Measurements from ENCODE around the gene SLC35F4. TPM values are rescaled to one million over a fixed set of nuclear protein-coding genes. Genes with fewer than 3 reads are reported as not detected.
A peak's percentile ranks its signal among the peaks of the same experiment; 100 is the strongest.

SLC35F4 gene
- total and polyA plus RNA-seq, 2 donors (not counting 3 experiments of a cell fraction or from before 2014, with no cell fraction given): not detected

DNA sequence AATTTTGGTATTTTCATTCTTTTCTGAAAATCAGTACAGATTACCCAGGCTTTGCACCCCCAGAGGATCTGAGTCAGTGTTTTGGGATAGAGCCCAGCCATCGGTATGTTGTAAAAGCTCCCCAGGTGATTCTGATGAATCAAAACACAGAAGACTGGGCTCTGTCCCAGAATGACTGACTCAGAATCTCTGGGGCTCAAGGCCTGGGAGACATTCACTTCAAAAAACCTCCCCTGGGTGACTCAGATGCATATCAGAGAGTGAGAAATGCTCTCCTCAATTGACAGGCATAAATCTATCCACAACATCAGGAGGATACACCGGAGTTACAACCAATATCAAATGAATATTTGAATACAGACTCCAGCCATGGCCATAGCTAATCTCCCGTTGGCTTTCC lies 32.6 kb downstream of the SLC35F4 start:
- Histone ChIP-seq H3K9me1 (replicated peaks; ENCODE audit: control insufficient read depth, extremely low read depth, insufficient read depth, low read length) (no peaks in the 10 kb centered on the region), H3K4me1 (ENCODE audit: control insufficient read depth, extremely low read depth, insufficient read depth, low read length) (no peaks in the 10 kb centered on the region), H3K27me3 (ENCODE audit: control insufficient read depth in 2 of 2, insufficient read depth in 2 of 2, low read length in 2 of 2) (peaks cover 0 to 2% of the 10 kb centered on the region in 2 experiments), H3K36me3 (ENCODE audit: control insufficient read depth in 2 of 2, extremely low read depth in 1 of 2, insufficient read depth in 2 of 2, low read length in 2 of 2) (no peaks in the 10 kb centered on the region), H3K79me2 (ENCODE audit: control insufficient read depth, insufficient read depth, low read length) (no peaks in the 10 kb centered on the region), H2AFZ (ENCODE audit: low read depth, low read length) (no peak overlapping the region), H3K9me3 (replicated peaks; ENCODE audit: control insufficient read depth, insufficient read depth, low read length) (no peaks in the 10 kb centered on the region), H3K27ac (ENCODE audit: insufficient read depth, low read depth, low read length) (no peak overlapping the region), H4K20me1 (replicated peaks; ENCODE audit: control insufficient read depth, extremely low read depth, insufficient read depth, low read length) (no peaks in the 10 kb centered on the region), H3K4me3 (replicated peaks in 1 of 3; ENCODE audit: insufficient read depth in 1 of 3, low read depth in 1 of 3, low read length in 3 of 3) (no peak overlapping the region), H3K9ac (replicated peaks; ENCODE audit: extremely low read depth, insufficient read depth, low read length) (no peak overlapping the region), H3K4me2 (ENCODE audit: insufficient read depth, low read length) (no peak overlapping the region)
- ChIA-PET CTCF (no interaction called here), POLR2A (no interaction called here)
- DNase-seq (ENCODE audit: low read depth, low spot score) (no peak), FAIRE-seq (no peak)
- intact Hi-C loops (cut with micrococcal nuclease) (no loop called here), dilution Hi-C loops (cut with MboI; ENCODE audit: extremely low pct_ligation_motif_present, low sequenced_read_pairs) (no loop called here)
- TF ChIP-seq JUN (IDR thresholded peaks at IDR 0.05; ENCODE audit: borderline replicate concordance, insufficient read depth, insufficient read length, low read depth) (no peak), MYC (IDR thresholded peaks at IDR 0.05; ENCODE audit: low read depth, low read length) (no peak), FOS (IDR thresholded peaks at IDR 0.05; ENCODE audit: borderline replicate concordance, insufficient read depth, low read length) (peak; percentile 12)
- TF ChIP-seq, protein P1, sequence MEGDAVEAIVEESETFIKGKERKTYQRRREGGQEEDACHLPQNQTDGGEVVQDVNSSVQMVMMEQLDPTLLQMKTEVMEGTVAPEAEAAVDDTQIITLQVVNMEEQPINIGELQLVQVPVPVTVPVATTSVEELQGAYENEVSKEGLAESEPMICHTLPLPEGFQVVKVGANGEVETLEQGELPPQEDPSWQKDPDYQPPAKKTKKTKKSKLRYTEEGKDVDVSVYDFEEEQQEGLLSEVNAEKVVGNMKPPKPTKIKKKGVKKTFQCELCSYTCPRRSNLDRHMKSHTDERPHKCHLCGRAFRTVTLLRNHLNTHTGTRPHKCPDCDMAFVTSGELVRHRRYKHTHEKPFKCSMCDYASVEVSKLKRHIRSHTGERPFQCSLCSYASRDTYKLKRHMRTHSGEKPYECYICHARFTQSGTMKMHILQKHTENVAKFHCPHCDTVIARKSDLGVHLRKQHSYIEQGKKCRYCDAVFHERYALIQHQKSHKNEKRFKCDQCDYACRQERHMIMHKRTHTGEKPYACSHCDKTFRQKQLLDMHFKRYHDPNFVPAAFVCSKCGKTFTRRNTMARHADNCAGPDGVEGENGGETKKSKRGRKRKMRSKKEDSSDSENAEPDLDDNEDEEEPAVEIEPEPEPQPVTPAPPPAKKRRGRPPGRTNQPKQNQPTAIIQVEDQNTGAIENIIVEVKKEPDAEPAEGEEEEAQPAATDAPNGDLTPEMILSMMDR (IDR thresholded peaks at IDR 0.05; ENCODE audit: extremely low read depth in 1 of 2, insufficient read depth in 1 of 2, low read depth in 1 of 2, low read length in 2 of 2): no peak
- no TSS peak for BruUV-seq (replicated peaks)

DNA sequence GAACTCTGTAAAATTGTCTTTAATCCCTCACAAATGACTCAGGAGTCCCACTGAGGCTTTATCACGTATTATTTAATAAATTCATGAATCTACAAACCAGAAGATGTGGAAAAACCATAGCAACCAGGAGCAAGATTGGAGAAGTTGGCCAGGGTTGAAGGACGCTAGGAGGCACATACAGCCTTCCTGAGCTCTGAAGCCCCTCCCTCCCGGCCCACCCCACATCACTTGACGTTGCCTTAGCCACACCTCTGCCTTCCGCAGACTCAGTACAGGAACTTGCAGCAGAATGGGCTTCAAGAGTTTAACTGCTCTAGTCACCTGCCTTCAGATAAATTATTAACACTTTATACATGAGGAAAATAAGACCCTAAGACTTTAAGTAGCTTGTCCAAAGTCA lies 33.9 kb downstream of the SLC35F4 start:
- no peaks in the 10 kb centered on the region for H3K9me1 ChIP-seq (replicated peaks; ENCODE audit: control insufficient read depth, extremely low read depth, insufficient read depth, low read length)
- DNase-seq (ENCODE audit: low read depth, low spot score): no peak
- no peaks in the 10 kb centered on the region for H4K20me1 ChIP-seq (replicated peaks; ENCODE audit: control insufficient read depth, extremely low read depth, insufficient read depth, low read length)
- H3K4me1 ChIP-seq (ENCODE audit: control insufficient read depth, extremely low read depth, insufficient read depth, low read length): no peaks in the 10 kb centered on the region
- no peak overlapping the region for H3K27ac ChIP-seq (ENCODE audit: insufficient read depth, low read depth, low read length)
- H3K4me3 ChIP-seq (replicated peaks in 1 of 3; ENCODE audit: insufficient read depth in 1 of 3, low read depth in 1 of 3, low read length in 3 of 3): no peak overlapping the region
- H3K9me3 ChIP-seq (replicated peaks; ENCODE audit: control insufficient read depth, insufficient read depth, low read length): no peaks in the 10 kb centered on the region
- ChIA-PET CTCF (no interaction called here), POLR2A (no interaction called here)
- H3K4me2 ChIP-seq (ENCODE audit: insufficient read depth, low read length): no peak overlapping the region
- no TSS peak for BruUV-seq (replicated peaks)
- no peak for FAIRE-seq
- H3K27me3 ChIP-seq (ENCODE audit: control insufficient read depth in 2 of 2, insufficient read depth in 2 of 2, low read length in 2 of 2): peaks cover 0 to 2% of the 10 kb centered on the region in 2 experiments
- H3K9ac ChIP-seq (replicated peaks; ENCODE audit: extremely low read depth, insufficient read depth, low read length): no peak overlapping the region
- no peak overlapping the region for H2AFZ ChIP-seq (ENCODE audit: low read depth, low read length)
- H3K36me3 ChIP-seq (ENCODE audit: control insufficient read depth in 2 of 2, extremely low read depth in 1 of 2, insufficient read depth in 2 of 2, low read length in 2 of 2): no peaks in the 10 kb centered on the region
- intact Hi-C loops (cut with micrococcal nuclease) (no loop called here), dilution Hi-C loops (cut with MboI; ENCODE audit: extremely low pct_ligation_motif_present, low sequenced_read_pairs) (no loop called here)
- TF ChIP-seq, protein P1 (IDR thresholded peaks at IDR 0.05; ENCODE audit: extremely low read depth in 1 of 2, insufficient read depth in 1 of 2, low read depth in 1 of 2, low read length in 2 of 2): no peak
- TF ChIP-seq GATA2 (IDR thresholded peaks at IDR 0.05; ENCODE audit: insufficient read depth, insufficient read length, low read depth, low read length) (no peak), POLR2A (IDR thresholded peaks at IDR 0.05; ENCODE audit: low read depth, low read length) (no peak), MYC (IDR thresholded peaks at IDR 0.05; ENCODE audit: low read depth, low read length) (no peak), POLR2AphosphoS5 (IDR thresholded peaks at IDR 0.05; ENCODE audit: insufficient read depth, low read depth, low read length) (no peak), FOS (IDR thresholded peaks at IDR 0.05; ENCODE audit: borderline replicate concordance, insufficient read depth, low read length) (no peak), JUN (IDR thresholded peaks at IDR 0.05; ENCODE audit: borderline replicate concordance, insufficient read depth, insufficient read length, low read depth) (no peak), EZH2 (IDR thresholded peaks at IDR 0.05; ENCODE audit: borderline replicate concordance, low read depth, low read length, severe bottlenecking) (no peak)
- TF ChIP-seq, protein P2, sequence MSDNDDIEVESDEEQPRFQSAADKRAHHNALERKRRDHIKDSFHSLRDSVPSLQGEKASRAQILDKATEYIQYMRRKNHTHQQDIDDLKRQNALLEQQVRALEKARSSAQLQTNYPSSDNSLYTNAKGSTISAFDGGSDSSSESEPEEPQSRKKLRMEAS (IDR thresholded peaks at IDR 0.05; ENCODE audit: insufficient read depth, insufficient read length): no peak
- H3K79me2 ChIP-seq (ENCODE audit: control insufficient read depth, insufficient read depth, low read length): no peaks in the 10 kb centered on the region

All from endothelial cell of umbilical vein (primary cell).